ENCODE data around the gene EPS15. TPM values are rescaled to one million over a fixed set of nuclear protein-coding genes. Genes with fewer than 3 reads are reported as not detected.
A peak's percentile ranks its signal among the peaks of the same experiment; 100 is the strongest.

Gene EPS15
- total and polyA plus RNA-seq, 10 of the 15 experiments (the other 5 are each of a cell fraction or from before 2014, with no cell fraction given), result 24.7 to 87.8 (median 56.3) TPM

DNA sequence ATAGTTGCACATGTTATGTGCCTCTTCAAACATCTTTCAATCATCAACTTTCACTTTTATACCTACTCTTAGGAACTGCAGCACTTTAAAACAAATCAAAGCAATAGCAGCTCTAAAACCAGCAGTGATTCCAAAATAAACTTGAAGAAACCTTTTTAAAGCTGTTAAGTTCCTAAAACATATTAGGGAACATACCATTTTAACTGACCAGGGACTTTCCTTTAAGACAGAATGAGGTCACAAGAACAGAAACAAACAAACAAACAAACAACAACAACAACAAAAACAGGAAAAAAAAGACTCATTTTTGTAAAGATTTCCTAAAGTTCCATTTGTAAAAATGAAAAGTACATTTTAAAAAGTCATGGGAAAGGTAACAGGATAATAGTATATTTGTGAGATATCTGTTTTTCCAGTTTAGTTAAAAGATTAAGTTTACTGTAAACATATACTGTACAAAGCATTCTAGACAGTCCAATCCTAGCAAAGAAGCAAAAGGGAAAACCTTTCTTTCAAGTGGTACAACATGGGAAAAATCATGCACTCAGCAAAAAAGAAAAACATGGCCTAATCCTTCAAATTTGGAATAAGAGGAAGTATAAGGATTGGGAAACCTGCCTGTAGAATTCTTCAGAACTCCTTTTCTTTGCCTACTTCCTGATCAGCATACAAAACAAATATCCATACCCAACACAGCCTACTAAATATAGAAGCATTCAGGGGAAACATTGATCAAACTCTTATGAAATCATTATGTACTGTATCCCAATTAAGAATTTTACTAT is 45.5 kb downstream of the EPS15 start:
- H3K36me3 ChIP-seq (ENCODE audit: control insufficient read depth in 2 of 2, insufficient read depth in 2 of 2, low read length in 1 of 2), result peaks cover 0 to 17% of the 10 kb centered on the region in 2 experiments; a peak in 2 of 4 replicates
- no peaks in the 10 kb centered on the region for H4K20me1 ChIP-seq (ENCODE audit: control insufficient read depth, insufficient read depth)
- ChIA-PET POLR2A (no interaction called here), SMC1A (ENCODE audit: uncharacterized antibody, unreplicated experiment) (interaction anchor here (0.6 to 2.3 kb wide), 6 partner anchors 10 to 100 kb away, joined by 3 to 10 read pairs (median 4); no protein-coding TSS in a partner anchor), CTCF (interaction anchor here (0.9 to 1.4 kb wide), 3 partner anchors 29 to 62 kb away, joined by 3 read pairs; no protein-coding TSS in a partner anchor), RAD21 (ENCODE audit: unreplicated experiment) (no interaction called here)
- ATAC-seq (no peak), DNase-seq (ENCODE audit: low read depth, low spot score) (no peak), FAIRE-seq (no peak)
- no peak overlapping the region for H3K4me2 ChIP-seq (ENCODE audit: control insufficient read depth, insufficient read depth)
- in situ Hi-C loops (cut with MboI) (no loop called here), intact Hi-C loops (cut with micrococcal nuclease; ENCODE audit: unreplicated experiment) (no loop called here)
- no peak overlapping the region for H3K4me3 ChIP-seq
- H3K4me1 ChIP-seq (ENCODE audit: control insufficient read depth, insufficient read depth, low read length), result no peaks in the 10 kb centered on the region
- H3K9ac ChIP-seq (ENCODE audit: control insufficient read depth, insufficient read depth, low read length), result no peak overlapping the region
- no peak for TF ChIP-seq RB1 (IDR thresholded peaks at IDR 0.05; ENCODE audit: borderline replicate concordance)
- no peak for TF ChIP-seq HCFC1 (IDR thresholded peaks at IDR 0.05; ENCODE audit: low read length)
- TF ChIP-seq, protein P1, sequence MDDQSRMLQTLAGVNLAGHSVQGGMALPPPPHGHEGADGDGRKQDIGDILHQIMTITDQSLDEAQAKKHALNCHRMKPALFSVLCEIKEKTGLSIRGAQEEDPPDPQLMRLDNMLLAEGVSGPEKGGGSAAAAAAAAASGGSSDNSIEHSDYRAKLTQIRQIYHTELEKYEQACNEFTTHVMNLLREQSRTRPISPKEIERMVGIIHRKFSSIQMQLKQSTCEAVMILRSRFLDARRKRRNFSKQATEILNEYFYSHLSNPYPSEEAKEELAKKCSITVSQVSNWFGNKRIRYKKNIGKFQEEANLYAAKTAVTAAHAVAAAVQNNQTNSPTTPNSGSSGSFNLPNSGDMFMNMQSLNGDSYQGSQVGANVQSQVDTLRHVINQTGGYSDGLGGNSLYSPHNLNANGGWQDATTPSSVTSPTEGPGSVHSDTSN (IDR thresholded peaks at IDR 0.05; ENCODE audit: insufficient replicate concordance, low read depth, low read length), result no peak
- TF ChIP-seq, protein P2, sequence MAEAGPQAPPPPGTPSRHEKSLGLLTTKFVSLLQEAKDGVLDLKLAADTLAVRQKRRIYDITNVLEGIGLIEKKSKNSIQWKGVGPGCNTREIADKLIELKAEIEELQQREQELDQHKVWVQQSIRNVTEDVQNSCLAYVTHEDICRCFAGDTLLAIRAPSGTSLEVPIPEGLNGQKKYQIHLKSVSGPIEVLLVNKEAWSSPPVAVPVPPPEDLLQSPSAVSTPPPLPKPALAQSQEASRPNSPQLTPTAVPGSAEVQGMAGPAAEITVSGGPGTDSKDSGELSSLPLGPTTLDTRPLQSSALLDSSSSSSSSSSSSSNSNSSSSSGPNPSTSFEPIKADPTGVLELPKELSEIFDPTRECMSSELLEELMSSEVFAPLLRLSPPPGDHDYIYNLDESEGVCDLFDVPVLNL (IDR thresholded peaks at IDR 0.05; ENCODE audit: low read depth, low read length), result no peak
- TF ChIP-seq BHLHE40 (IDR thresholded peaks at IDR 0.05; ENCODE audit: borderline replicate concordance in 1 of 2, low read depth in 2 of 2, low read length in 1 of 2), result no peak
- H3K27me3 ChIP-seq (replicated peaks in 1 of 2; ENCODE audit: control insufficient read depth in 2 of 2, insufficient read depth in 2 of 2, low read length in 1 of 2), result no peaks in the 10 kb centered on the region
- no peaks in the 10 kb centered on the region; the same call in 1 of the 2 replicates for H3K79me2 ChIP-seq (ENCODE audit: control insufficient read depth, insufficient read depth, low read length)
- H3K27ac ChIP-seq (ENCODE audit: control insufficient read depth, insufficient read depth), result peak overlapping the region; percentile 10; the same call in 1 of the 2 replicates
- no peaks in the 10 kb centered on the region; the same call in 2 of the 3 replicates for H3K9me3 ChIP-seq (replicated peaks; ENCODE audit: control insufficient read depth, insufficient read depth, low read length)
- no peak overlapping the region for H2AFZ ChIP-seq (ENCODE audit: control insufficient read depth, low read depth, low read length)
- no TSS peak for BruUV-seq (replicated peaks)
